HepG2 (cell line): ENCODE results near the gene SAMD10. TPM values are rescaled to one million over a fixed set of nuclear protein-coding genes. Genes with fewer than 3 reads are reported as not detected.

Source experiments
- BATF2 ChIP-seq: sonication (generic); formaldehyde crosslinking; IDR thresholded peaks from 2 replicates; pipeline ENCODE4 v1.8.0; 2022; ENCODE audit warnings: mild to moderate bottlenecking, missing genetic modification reagents, moderate library complexity
- HMGXB4 ChIP-seq, 2 experiments: sonication (generic) in 1 of 2; formaldehyde crosslinking in 1 of 2; IDR thresholded peaks; 2 replicates each; pipeline versions ENCODE4 v1.4.0 to v1.6.1; 2018 to 2020; ENCODE audit warnings: missing genetic modification reagents in 2 of 2, borderline replicate concordance in 1 of 2, low read depth in 1 of 2, mild to moderate bottlenecking in 1 of 2, missing biosample characterization in 1 of 2
- HNRNPK ChIP-seq: fragments of 200-400 bp; formaldehyde crosslinking; IDR thresholded peaks from 2 replicates; pipeline ENCODE4 v1.6.1; 2018; ENCODE audit warnings: low read length, low read depth, moderate library complexity, mild to moderate bottlenecking; ENCODE audit not compliant: poor library complexity, severe bottlenecking
- HOXA3 ChIP-seq: sonication (generic); formaldehyde crosslinking; IDR thresholded peaks from 2 replicates; pipeline ENCODE4 v1.5.0; 2020; ENCODE audit warnings: missing genetic modification reagents
- KDM5A ChIP-seq: fragments of 200-600 bp; sonication (generic); IDR thresholded peaks from 2 replicates; pipeline ENCODE4 v1.7.0; 2018; ENCODE audit warnings: antibody characterized with exemption, mild to moderate bottlenecking, low read length, borderline replicate concordance
- MAF1 ChIP-seq: sonication (generic); formaldehyde crosslinking; IDR thresholded peaks from 2 replicates; pipeline ENCODE4 v1.5.0; 2020; ENCODE audit warnings: missing genetic modification reagents, borderline replicate concordance
- MXI1 ChIP-seq: IDR thresholded peaks from 3 replicates; pipeline ENCODE4 v1.6.1; 2012; ENCODE audit warnings: low read depth, low read length, inconsistent platforms, borderline replicate concordance
- RBFOX2 ChIP-seq: fragments of 200-400 bp; formaldehyde crosslinking; IDR thresholded peaks from 2 replicates; pipeline ENCODE4 v1.6.1; 2017; ENCODE audit warnings: low read depth, mild to moderate bottlenecking, low read length
- REL ChIP-seq: sonication (generic); formaldehyde crosslinking; conservative IDR thresholded peaks from 2 replicates; pipeline ENCODE4 v1.8.0; 2022; ENCODE audit warnings: mild to moderate bottlenecking, missing genetic modification reagents, moderate library complexity
- RFX5 ChIP-seq: IDR thresholded peaks from 2 replicates; pipeline ENCODE4 v1.6.1; 2011; ENCODE audit warnings: low read depth, low read length, improper control_type of control experiment
- TOPORS ChIP-seq: sonication (generic); formaldehyde crosslinking; IDR thresholded peaks from 2 replicates; pipeline ENCODE4 v1.8.0; 2023; ENCODE audit warnings: mild to moderate bottlenecking, missing genetic modification reagents
- XBP1 ChIP-seq: sonication (generic); formaldehyde crosslinking; IDR thresholded peaks from 2 replicates; pipeline ENCODE4 v1.5.0; 2020; ENCODE audit warnings: missing genetic modification reagents
- ZFY ChIP-seq: sonication (generic); formaldehyde crosslinking; IDR thresholded peaks from 2 replicates; pipeline ENCODE4 v1.4.0; 2020; ENCODE audit warnings: missing genetic modification reagents
- ZNF121 ChIP-seq: sonication (generic); formaldehyde crosslinking; IDR thresholded peaks from 2 replicates; pipeline ENCODE4 v1.5.0; 2020; ENCODE audit warnings: mild to moderate bottlenecking, missing genetic modification reagents
- ZNF350 ChIP-seq: sonication (generic); formaldehyde crosslinking; IDR thresholded peaks from 2 replicates; pipeline ENCODE4 v1.4.0; 2020; ENCODE audit warnings: mild to moderate bottlenecking, low read depth, missing genetic modification reagents, borderline replicate concordance
- ZNF367 ChIP-seq: sonication (generic); formaldehyde crosslinking; IDR thresholded peaks from 2 replicates; pipeline ENCODE4 v1.4.0; 2020; ENCODE audit warnings: missing genetic modification reagents, borderline replicate concordance
- ZNF510 ChIP-seq: sonication (generic); formaldehyde crosslinking; IDR thresholded peaks from 2 replicates; pipeline ENCODE4 v1.4.0; 2020; ENCODE audit warnings: low read depth, mild to moderate bottlenecking, missing genetic modification reagents
- ZNF674 ChIP-seq: sonication (generic); formaldehyde crosslinking; IDR thresholded peaks from 2 replicates; pipeline ENCODE4 v1.5.0; 2020; ENCODE audit warnings: low read depth, mild to moderate bottlenecking, missing genetic modification reagents
- ZNF782 ChIP-seq: sonication (generic); formaldehyde crosslinking; IDR thresholded peaks from 2 replicates; pipeline ENCODE4 v1.4.0; 2020; ENCODE audit warnings: missing genetic modification reagents, mild to moderate bottlenecking, borderline replicate concordance
- ZSCAN12 ChIP-seq: sonication (generic); formaldehyde crosslinking; IDR thresholded peaks from 2 replicates; pipeline ENCODE4 v1.9.0; 2021; ENCODE audit warnings: mild to moderate bottlenecking, missing genetic modification reagents
- polyA plus RNA-seq, 8 experiments: library from polyadenylated mRNA; depleted of rRNA in 3 of 8; stranded (reverse) in 7 of 8; unstranded in 1 of 8; fragments of >200 nt; fragmentation: Illumina TruSeq in 4 of 8; extraction: Trizol in 4 of 8; gene quantifications; 2 replicates each; pipeline versions ENCODE4 v1.2.1 to v1.2.3, GENCODE V29; 2011 to 2016; ENCODE audit warnings: low read depth in 4 of 8, missing spikeins in 1 of 8, mixed read lengths in 1 of 8; ENCODE audit not compliant: insufficient read depth in 1 of 8
- total RNA-seq, 5 experiments: library from RNA; depleted of rRNA; stranded (reverse); fragments of >200 nt; fragmentation: Illumina TruSeq; extraction: Trizol; gene quantifications; 2 replicates each; pipeline ENCODE4 v1.2.3, GENCODE V29; 2016; ENCODE audit warnings: low read depth in 1 of 5
- TF ChIP-seq, protein P1 (sequence below): sonication (generic); formaldehyde crosslinking; IDR thresholded peaks from 2 replicates; pipeline ENCODE4 v1.4.0; 2020; ENCODE audit warnings: missing genetic modification reagents
- TF ChIP-seq, protein P2 (sequence below): sonication (generic); formaldehyde crosslinking; conservative IDR thresholded peaks from 2 replicates; pipeline ENCODE4 v1.4.0; 2020; ENCODE audit warnings: missing genetic modification reagents
- TF ChIP-seq, protein P3 (sequence below): sonication (generic); formaldehyde crosslinking; IDR thresholded peaks from 2 replicates; pipeline ENCODE4 v1.5.0; 2020; ENCODE audit warnings: missing genetic modification reagents

The SAMD10 gene
- total and polyA plus RNA-seq, 2 of the 13 experiments (the other 11 are each of a cell fraction or from before 2014, with no cell fraction given): 6.1 to 11.0 TPM

- TF ChIP-seq, protein P1, sequence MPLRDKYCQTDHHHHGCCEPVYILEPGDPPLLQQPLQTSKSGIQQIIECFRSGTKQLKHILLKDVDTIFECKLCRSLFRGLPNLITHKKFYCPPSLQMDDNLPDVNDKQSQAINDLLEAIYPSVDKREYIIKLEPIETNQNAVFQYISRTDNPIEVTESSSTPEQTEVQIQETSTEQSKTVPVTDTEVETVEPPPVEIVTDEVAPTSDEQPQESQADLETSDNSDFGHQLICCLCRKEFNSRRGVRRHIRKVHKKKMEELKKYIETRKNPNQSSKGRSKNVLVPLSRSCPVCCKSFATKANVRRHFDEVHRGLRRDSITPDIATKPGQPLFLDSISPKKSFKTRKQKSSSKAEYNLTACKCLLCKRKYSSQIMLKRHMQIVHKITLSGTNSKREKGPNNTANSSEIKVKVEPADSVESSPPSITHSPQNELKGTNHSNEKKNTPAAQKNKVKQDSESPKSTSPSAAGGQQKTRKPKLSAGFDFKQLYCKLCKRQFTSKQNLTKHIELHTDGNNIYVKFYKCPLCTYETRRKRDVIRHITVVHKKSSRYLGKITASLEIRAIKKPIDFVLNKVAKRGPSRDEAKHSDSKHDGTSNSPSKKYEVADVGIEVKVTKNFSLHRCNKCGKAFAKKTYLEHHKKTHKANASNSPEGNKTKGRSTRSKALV (CRISPR knock-in tag): 0 out of 2 replicates have a peak, but pooled peaks have one; percentile 0
- 0 out of 3 replicates have a peak, but pooled peaks have one; percentile 41 for TF ChIP-seq MXI1
- TF ChIP-seq, protein P2, sequence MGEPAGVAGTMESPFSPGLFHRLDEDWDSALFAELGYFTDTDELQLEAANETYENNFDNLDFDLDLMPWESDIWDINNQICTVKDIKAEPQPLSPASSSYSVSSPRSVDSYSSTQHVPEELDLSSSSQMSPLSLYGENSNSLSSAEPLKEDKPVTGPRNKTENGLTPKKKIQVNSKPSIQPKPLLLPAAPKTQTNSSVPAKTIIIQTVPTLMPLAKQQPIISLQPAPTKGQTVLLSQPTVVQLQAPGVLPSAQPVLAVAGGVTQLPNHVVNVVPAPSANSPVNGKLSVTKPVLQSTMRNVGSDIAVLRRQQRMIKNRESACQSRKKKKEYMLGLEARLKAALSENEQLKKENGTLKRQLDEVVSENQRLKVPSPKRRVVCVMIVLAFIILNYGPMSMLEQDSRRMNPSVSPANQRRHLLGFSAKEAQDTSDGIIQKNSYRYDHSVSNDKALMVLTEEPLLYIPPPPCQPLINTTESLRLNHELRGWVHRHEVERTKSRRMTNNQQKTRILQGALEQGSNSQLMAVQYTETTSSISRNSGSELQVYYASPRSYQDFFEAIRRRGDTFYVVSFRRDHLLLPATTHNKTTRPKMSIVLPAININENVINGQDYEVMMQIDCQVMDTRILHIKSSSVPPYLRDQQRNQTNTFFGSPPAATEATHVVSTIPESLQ (CRISPR knock-in tag): no peak
- 0 out of 2 replicates have a peak, but pooled peaks have one; percentile 45 for TF ChIP-seq REL (CRISPR knock-in tag)
- peak; percentile 29; the same call in 1 of the 2 replicates for TF ChIP-seq TOPORS (CRISPR knock-in tag)
- TF ChIP-seq HMGXB4 (CRISPR knock-in tag; IDR thresholded peaks at IDR 0.05; ENCODE audit: borderline replicate concordance in 1 of 2, low read depth in 1 of 2): no peak
- 0 out of 2 replicates have a peak, but pooled peaks have one; percentile 8 for TF ChIP-seq ZSCAN12 (CRISPR knock-in tag)
- TF ChIP-seq RBFOX2: peak; percentile 49; the same call in 1 of the 2 replicates
- no peak for TF ChIP-seq ZNF350 (CRISPR knock-in tag)
- TF ChIP-seq ZFY: peak; percentile 22; the same call in 1 of the 2 replicates
- 0 out of 2 replicates have a peak, but pooled peaks have one; percentile 14 for TF ChIP-seq XBP1 (CRISPR knock-in tag)
- peak; percentile 69; the same call in 1 of the 2 replicates for TF ChIP-seq ZNF674 (CRISPR knock-in tag)
- TF ChIP-seq RFX5: no peak
- TF ChIP-seq, protein P3, sequence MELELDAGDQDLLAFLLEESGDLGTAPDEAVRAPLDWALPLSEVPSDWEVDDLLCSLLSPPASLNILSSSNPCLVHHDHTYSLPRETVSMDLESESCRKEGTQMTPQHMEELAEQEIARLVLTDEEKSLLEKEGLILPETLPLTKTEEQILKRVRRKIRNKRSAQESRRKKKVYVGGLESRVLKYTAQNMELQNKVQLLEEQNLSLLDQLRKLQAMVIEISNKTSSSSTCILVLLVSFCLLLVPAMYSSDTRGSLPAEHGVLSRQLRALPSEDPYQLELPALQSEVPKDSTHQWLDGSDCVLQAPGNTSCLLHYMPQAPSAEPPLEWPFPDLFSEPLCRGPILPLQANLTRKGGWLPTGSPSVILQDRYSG (CRISPR knock-in tag): 0 out of 2 replicates have a peak, but pooled peaks have one; percentile 23
- TF ChIP-seq ZNF510: no peak
- TF ChIP-seq ZNF782 (CRISPR knock-in tag): no peak
- no peak for TF ChIP-seq HOXA3 (CRISPR knock-in tag)
- peak; percentile 17; the same call in 1 of the 2 replicates for TF ChIP-seq BATF2 (CRISPR knock-in tag)
- TF ChIP-seq ZNF367 (CRISPR knock-in tag): 0 out of 2 replicates have a peak, but pooled peaks have one; percentile 4
- 0 out of 2 replicates have a peak, but pooled peaks have one; percentile 2 for TF ChIP-seq MAF1 (CRISPR knock-in tag)
- peak; percentile 12 for TF ChIP-seq HNRNPK
- TF ChIP-seq ZNF121: no peak
- no peak for TF ChIP-seq KDM5A
Observed at GRCh38 chr20:63979229-63979556, 249 bp downstream of the SAMD10 start (continued).
